BLaER1 (cell line): ENCODE results near the gene MED12.

Experiments
- H3K27ac ChIP-seq: shearing (Covaris generic); formaldehyde crosslinking; 2 replicates; pipeline ENCODE4 v1.8.1; 2022
- H3K27me3 ChIP-seq: shearing (Covaris generic); formaldehyde crosslinking; 2 replicates; pipeline ENCODE4 v1.8.1; 2022
- H3K36me3 ChIP-seq: shearing (Covaris generic); formaldehyde crosslinking; 2 replicates; pipeline ENCODE4 v1.8.1; 2022
- H3K4me1 ChIP-seq: shearing (Covaris generic); formaldehyde crosslinking; 2 replicates; pipeline ENCODE4 v1.8.1; 2022
- H3K4me2 ChIP-seq: shearing (Covaris generic); formaldehyde crosslinking; 2 replicates; pipeline ENCODE4 v1.8.1; 2022
- H3K4me3 ChIP-seq: shearing (Covaris generic); formaldehyde crosslinking; 2 replicates; pipeline ENCODE4 v1.8.1; 2022
- H3K9ac ChIP-seq: shearing (Covaris generic); formaldehyde crosslinking; 2 replicates; pipeline ENCODE4 v1.8.1; 2022
- H3K9me3 ChIP-seq: shearing (Covaris generic); formaldehyde crosslinking; 2 replicates; pipeline ENCODE4 v1.8.1; 2022
- H4K20me1 ChIP-seq: shearing (Covaris generic); formaldehyde crosslinking; 2 replicates; pipeline ENCODE4 v1.8.1; 2022
- Cebpa-rat ChIP-seq: shearing (Covaris generic); IDR thresholded peaks from 2 replicates; pipeline ENCODE4 v1.8.1; 2022

MED12 gene

GRCh38 chrX:71095981-71096759, 22.2 kb upstream of the MED12 start:
- no peaks in the 10 kb centered on the region for H3K36me3 ChIP-seq
- peaks cover 90% of the 10 kb centered on the region for H3K27me3 ChIP-seq
- TF ChIP-seq Cebpa-rat: no peak
- peak overlapping the region; percentile 34; the same call in 1 of the 2 replicates for H3K27ac ChIP-seq
- H4K20me1 ChIP-seq: peaks cover 15% of the 10 kb centered on the region; the same call in 1 of the 2 replicates
- H3K4me1 ChIP-seq: peaks cover 33% of the 10 kb centered on the region
- H3K4me2 ChIP-seq: peak overlapping the region; percentile 86
- H3K9me3 ChIP-seq: no peaks in the 10 kb centered on the region
- peak overlapping the region; percentile 80 for H3K9ac ChIP-seq
- H3K4me3 ChIP-seq: peak overlapping the region; percentile 70

- Histone ChIP-seq H3K9me3 (no peaks in the 10 kb centered on the region), H3K27me3 (peaks cover 91% of the 10 kb centered on the region), H3K27ac (peak overlapping the region; percentile 34; the same call in 1 of the 2 replicates), H3K4me1 (peaks cover 39% of the 10 kb centered on the region), H3K4me2 (peak overlapping the region; percentile 86), H3K9ac (peak overlapping the region; percentile 80), H3K4me3 (peak overlapping the region; percentile 70), H4K20me1 (peaks cover 15% of the 10 kb centered on the region; the same call in 1 of the 2 replicates), H3K36me3 (no peaks in the 10 kb centered on the region)
- TF ChIP-seq Cebpa-rat: no peak
These were observed 21.7 kb upstream of the MED12 start for GRCh38 chrX:71096760-71097032.

GRCh38 chrX:71098302-71098701, 20.1 kb upstream of the MED12 start:
- H3K9me3 ChIP-seq: no peaks in the 10 kb centered on the region
- H3K4me2 ChIP-seq: peak overlapping the region; percentile 15; the same call in 1 of the 2 replicates
- H3K27ac ChIP-seq: no peak overlapping the region
- peaks cover 90% of the 10 kb centered on the region for H3K27me3 ChIP-seq
- H3K4me1 ChIP-seq: peaks cover 55% of the 10 kb centered on the region
- peaks cover 15% of the 10 kb centered on the region; the same call in 1 of the 2 replicates for H4K20me1 ChIP-seq
- no peaks in the 10 kb centered on the region for H3K36me3 ChIP-seq
- no peak for TF ChIP-seq Cebpa-rat
- H3K4me3 ChIP-seq: no peak overlapping the region
- H3K9ac ChIP-seq: no peak overlapping the region

GRCh38 chrX:71098951-71099506, 19.4 kb upstream of the MED12 start:
- Histone ChIP-seq H3K4me3 (no peak overlapping the region), H3K27ac (no peak overlapping the region), H3K36me3 (no peaks in the 10 kb centered on the region), H4K20me1 (peaks cover 15% of the 10 kb centered on the region; the same call in 1 of the 2 replicates), H3K9ac (no peak overlapping the region), H3K27me3 (peaks cover 89% of the 10 kb centered on the region), H3K4me2 (peak overlapping the region; percentile 15; the same call in 1 of the 2 replicates), H3K9me3 (no peaks in the 10 kb centered on the region), H3K4me1 (peaks cover 58% of the 10 kb centered on the region)
- no peak for TF ChIP-seq Cebpa-rat

- no peak overlapping the region for H3K4me2 ChIP-seq
- H3K9ac ChIP-seq: no peak overlapping the region
- TF ChIP-seq Cebpa-rat: no peak
- no peaks in the 10 kb centered on the region for H3K36me3 ChIP-seq
- peaks cover 15% of the 10 kb centered on the region; the same call in 1 of the 2 replicates for H4K20me1 ChIP-seq
- peaks cover 62% of the 10 kb centered on the region for H3K4me1 ChIP-seq
- H3K27ac ChIP-seq: no peak overlapping the region
- peaks cover 90% of the 10 kb centered on the region for H3K27me3 ChIP-seq
- H3K9me3 ChIP-seq: no peaks in the 10 kb centered on the region
- H3K4me3 ChIP-seq: no peak overlapping the region
These were observed 18.7 kb upstream of the MED12 start for GRCh38 chrX:71099736-71100135.

- H4K20me1 ChIP-seq: peaks cover 15% of the 10 kb centered on the region; the same call in 1 of the 2 replicates
- H3K9ac ChIP-seq: no peak overlapping the region
- no peak for TF ChIP-seq Cebpa-rat
- H3K27me3 ChIP-seq: peaks cover 85% of the 10 kb centered on the region
- peaks cover 68% of the 10 kb centered on the region for H3K4me1 ChIP-seq
- no peak overlapping the region for H3K4me3 ChIP-seq
- no peaks in the 10 kb centered on the region for H3K36me3 ChIP-seq
- peak overlapping the region; percentile 14; the same call in 1 of the 2 replicates for H3K4me2 ChIP-seq
- peak overlapping the region; percentile 89 for H3K27ac ChIP-seq
- no peaks in the 10 kb centered on the region for H3K9me3 ChIP-seq
These were observed 17.6 kb upstream of the MED12 start for GRCh38 chrX:71100581-71101505.

- Histone ChIP-seq H3K4me1 (peaks cover 82% of the 10 kb centered on the region), H3K4me3 (no peak overlapping the region), H3K4me2 (peak overlapping the region; percentile 86; the same call in 1 of the 2 replicates), H3K27me3 (peaks cover 83% of the 10 kb centered on the region), H4K20me1 (peaks cover 15% of the 10 kb centered on the region; the same call in 1 of the 2 replicates), H3K27ac (peak overlapping the region; percentile 89), H3K9me3 (no peaks in the 10 kb centered on the region), H3K36me3 (no peaks in the 10 kb centered on the region), H3K9ac (peak overlapping the region; percentile 80; the same call in 1 of the 2 replicates)
- no peak for TF ChIP-seq Cebpa-rat
These were observed 16.1 kb upstream of the MED12 start for GRCh38 chrX:71102292-71102691.

- no peaks in the 10 kb centered on the region; the same call in 1 of the 2 replicates for H3K36me3 ChIP-seq
- H3K27ac ChIP-seq: peak overlapping the region; percentile 89
- no peaks in the 10 kb centered on the region for H3K9me3 ChIP-seq
- TF ChIP-seq Cebpa-rat: no peak
- peak overlapping the region; percentile 62 for H3K4me3 ChIP-seq
- H4K20me1 ChIP-seq: peaks cover 9% of the 10 kb centered on the region; the same call in 1 of the 2 replicates
- peak overlapping the region; percentile 80 for H3K9ac ChIP-seq
- H3K4me1 ChIP-seq: peaks cover 82% of the 10 kb centered on the region
- H3K4me2 ChIP-seq: peak overlapping the region; percentile 86
- H3K27me3 ChIP-seq: peaks cover 83% of the 10 kb centered on the region
These were observed 15.0 kb upstream of the MED12 start for GRCh38 chrX:71103110-71103983.
